Upper lobe of left lung (tissue), 6 donors: ENCODE data around the gene DLEC1. TPM values are rescaled to one million over a fixed set of nuclear protein-coding genes. Genes with fewer than 3 reads are reported as not detected.

Experiments
- ATAC-seq, 2 donors: fragments of 200-7000 bp; cut with Tn5 transposase; one replicate each; pipeline ENCODE4 v1.9.1; 2022; ENCODE audit warnings: mild to moderate bottlenecking in 2 of 2, moderate library complexity in 2 of 2; ENCODE audit not compliant: low FRiP score in 2 of 2
- DNase-seq, 2 donors: peaks; one replicate each; pipeline ENCODE4 v3.0.0-alpha.2; 2019 to 2020
- H3K27ac ChIP-seq, 4 donors: fragments of 200-600 bp; sonication (generic); one replicate each; pipeline ENCODE4 v1.5.1; 2016 to 2019
- H3K27me3 ChIP-seq, 4 donors: fragments of 200-600 bp; sonication (generic); one replicate each; pipeline ENCODE4 v1.5.1; 2017 to 2019
- H3K36me3 ChIP-seq, 4 donors: fragments of 200-600 bp; sonication (generic); one replicate each; pipeline ENCODE4 v1.5.1; 2016 to 2019
- H3K4me1 ChIP-seq, 4 donors: fragments of 200-600 bp; sonication (generic); one replicate each; pipeline ENCODE4 v1.5.1; 2018 to 2019
- H3K4me3 ChIP-seq, 4 donors: fragments of 200-600 bp; sonication (generic); one replicate each; pipeline ENCODE4 v1.5.1; 2017 to 2019; ENCODE audit warnings: mild to moderate bottlenecking in 2 of 4, moderate library complexity in 1 of 4
- H3K9me3 ChIP-seq, 4 donors: fragments of 200-600 bp; sonication (generic); one replicate each; pipeline ENCODE4 v1.5.1; 2018 to 2019
- CTCF ChIP-seq, 6 experiments: fragments of 450-650 bp in 4 of 6; fragments of 200-600 bp in 2 of 6; sonication (generic) in 2 of 6; IDR thresholded peaks; one replicate each; pipeline ENCODE4 v1.5.1; 2016 to 2019; ENCODE audit warnings: antibody characterized with exemption in 6 of 6
- EP300 ChIP-seq, 4 donors: sonication (generic); formaldehyde crosslinking; IDR thresholded peaks; one replicate each; pipeline ENCODE4 v1.5.1; 2017; ENCODE audit warnings: antibody characterized with exemption in 4 of 4, control low read depth in 2 of 4
- POLR2A ChIP-seq, 4 donors: fragments of 450-650 bp; IDR thresholded peaks; one replicate each; pipeline ENCODE4 v1.5.1; 2016 to 2017; ENCODE audit warnings: antibody characterized with exemption in 4 of 4, mild to moderate bottlenecking in 2 of 4
- POLR2AphosphoS5 ChIP-seq, 2 donors: sonication (generic); formaldehyde crosslinking; IDR thresholded peaks; one replicate each; pipeline ENCODE4 v1.5.1; 2017; ENCODE audit warnings: antibody characterized with exemption in 2 of 2
- WGBS, 2 donors: methylation state at CpG; one replicate each; pipeline ENCODE4 v1.1.5; 2017 to 2018; 5-methylcytosine and 5-hydroxymethylcytosine counted together
- total RNA-seq, 6 donors: library from RNA; depleted of rRNA in 4 of 6; stranded (reverse); fragments of >200 nt in 4 of 6; gene quantifications; one replicate each; pipeline versions ENCODE4 v1.1.0 to v1.2.1, GENCODE V29; 2016 to 2021
- donor health status: DM: no; HTN: no; CAD: no; lungs with moderate emphysema.
- donor health status: DM: no; HTN: yes; CAD: no; lungs with severe emphysema.

Gene DLEC1
- total RNA-seq, 6 donors from 2014 or later: 2.3 to 34.8 (median 14.3) TPM

- Histone ChIP-seq H3K4me1 (peaks cover 35 to 60% (median 40%) of the 10 kb centered on the region in 4 donors), H3K27me3 (peaks cover 0 to 7% (median 0%) of the 10 kb centered on the region in 4 donors), H3K36me3 (no peaks in the 10 kb centered on the region), H3K4me3 (peak overlapping the region in 1 of 4 donors; percentile 92), H3K9me3 (no peaks in the 10 kb centered on the region), H3K27ac (peak overlapping the region in 3 of 4 donors; percentile 86 to 88 (median 88))
- 90 to 91% methylated on average over 5 to 6 of the region's 6 CpGs for WGBS, 2 donors
- ATAC-seq (no peak), DNase-seq (no peak)
- TF ChIP-seq CTCF (IDR thresholded peaks at IDR 0.05) (no peak), EP300 (IDR thresholded peaks at IDR 0.05) (no peak), POLR2AphosphoS5 (IDR thresholded peaks at IDR 0.05) (no peak), POLR2A (IDR thresholded peaks at IDR 0.05) (no peak)
These were observed 11.2 kb upstream of the DLEC1 start for GRCh38 chr3:38027466-38028465.

GRCh38 chr3:38028621-38029361 is 10.2 kb upstream of the DLEC1 start:
- peak overlapping the region; percentile 72 to 88 (median 87) for H3K27ac ChIP-seq
- H3K4me3 ChIP-seq: peak overlapping the region; percentile 74 to 92 (median 82)
- 28 to 51% methylated on average over 14 to 34 of the region's 45 CpGs for WGBS, 2 donors
- DNase-seq (peak in 1 of 2 donors; percentile 89), ATAC-seq (peak in 1 of 2 donors; percentile 28)
- H3K36me3 ChIP-seq: no peaks in the 10 kb centered on the region
- TF ChIP-seq POLR2AphosphoS5 (IDR thresholded peaks at IDR 0.05) (no peak), EP300 (IDR thresholded peaks at IDR 0.05) (no peak), CTCF (IDR thresholded peaks at IDR 0.05) (no peak), POLR2A (IDR thresholded peaks at IDR 0.05) (no peak)
- H3K27me3 ChIP-seq: peaks cover 0 to 7% (median 0%) of the 10 kb centered on the region in 4 donors
- H3K9me3 ChIP-seq: no peaks in the 10 kb centered on the region
- peaks cover 26 to 50% (median 34%) of the 10 kb centered on the region in 4 donors for H3K4me1 ChIP-seq

- ATAC-seq (peak; percentile 56 to 82), DNase-seq (peak; percentile 86 to 95)
- H3K4me1 ChIP-seq: peaks cover 26 to 47% (median 34%) of the 10 kb centered on the region in 4 donors
- peak in 1 of 4 donors; percentile 50 for TF ChIP-seq EP300 (IDR thresholded peaks at IDR 0.05)
- TF ChIP-seq POLR2AphosphoS5 (IDR thresholded peaks at IDR 0.05): peak; percentile 37 to 76
- no peak for TF ChIP-seq CTCF (IDR thresholded peaks at IDR 0.05)
- peak in 3 of 4 donors; percentile 38 to 67 (median 51) for TF ChIP-seq POLR2A (IDR thresholded peaks at IDR 0.05)
- H3K4me3 ChIP-seq: peak within 1 kb of the TSS; percentile 74 to 92 (median 82)
- H3K9me3 ChIP-seq: no peaks in the 10 kb centered on the region
- peaks cover 0 to 7% (median 0%) of the 10 kb centered on the region in 4 donors for H3K27me3 ChIP-seq
- 5% methylated on average over 4 of the region's 75 CpGs; no CpG with 5 or more reads in 1 of the 2 donors for WGBS, 2 donors
- peak within 1 kb of the TSS; percentile 72 to 88 (median 87) for H3K27ac ChIP-seq
- H3K36me3 ChIP-seq: no peaks in the 10 kb centered on the region
These were observed 9.4 kb upstream of the DLEC1 start, which contains the start of gene PLCD1 for GRCh38 chr3:38029400-38030125. Gene PLCD1 (minus strand): TSS chr3:38029642. CDS start chr3:38029539, 103 bp downstream.
